Smooth muscle cell (in vitro differentiated cells): ENCODE results near the gene BAG1. TPM values are rescaled to one million over a fixed set of nuclear protein-coding genes. Genes with fewer than 3 reads are reported as not detected.

Experiments
- DNase-seq: peaks from one replicate; lab custom pipeline; 2025; ENCODE audit not compliant: unreplicated experiment; lab: John Stamatoyannopoulos, UW
- H2AFZ ChIP-seq: fragments of 200-600 bp; sonication (generic); 2 replicates; pipeline ENCODE4 v1.6.0; 2016; ENCODE audit warnings: antibody characterized with exemption, low read depth, mild to moderate bottlenecking
- H3F3A ChIP-seq: fragments of 200-600 bp; sonication (generic); 2 replicates; pipeline ENCODE4 v1.6.0; 2017; ENCODE audit warnings: antibody characterized with exemption, low read depth
- H3K27ac ChIP-seq: fragments of 200-600 bp; sonication (generic); 2 replicates; pipeline ENCODE4 v1.5.1; 2016; ENCODE audit warnings: low read depth, mild to moderate bottlenecking
- H3K27me3 ChIP-seq: fragments of 200-600 bp; sonication (generic); 2 replicates; pipeline ENCODE4 v1.6.1; 2016; ENCODE audit warnings: low read depth, mild to moderate bottlenecking
- H3K36me3 ChIP-seq: fragments of 200-600 bp; sonication (generic); 2 replicates; pipeline ENCODE4 v1.5.1; 2016; ENCODE audit warnings: low read depth
- H3K4me1 ChIP-seq: fragments of 200-600 bp; sonication (generic); 2 replicates; pipeline ENCODE4 v1.5.1; 2016; ENCODE audit warnings: low read depth
- H3K4me2 ChIP-seq: fragments of 200-600 bp; sonication (generic); 2 replicates; pipeline ENCODE4 v1.6.0; 2016; ENCODE audit warnings: mild to moderate bottlenecking
- H3K4me3 ChIP-seq: fragments of 200-600 bp; sonication (generic); 2 replicates; pipeline ENCODE4 v1.5.1; 2016; ENCODE audit warnings: mild to moderate bottlenecking
- H3K79me2 ChIP-seq: fragments of 200-600 bp; sonication (generic); 2 replicates; pipeline ENCODE4 v1.6.0; 2016; ENCODE audit warnings: low read depth, mild to moderate bottlenecking
- H3K9ac ChIP-seq: fragments of 200-600 bp; sonication (generic); 2 replicates; pipeline ENCODE4 v1.6.0; 2016; ENCODE audit warnings: low read depth
- H3K9me3 ChIP-seq: fragments of 200-600 bp; sonication (generic); replicated peaks from 2 replicates; pipeline ENCODE4 v1.5.1; 2016; ENCODE audit warnings: low read depth
- H4K20me1 ChIP-seq: fragments of 200-600 bp; sonication (generic); 2 replicates; pipeline ENCODE4 v1.6.0; 2016; ENCODE audit warnings: low read depth
- CTCF ChIP-seq: fragments of 200-600 bp; sonication (generic); IDR thresholded peaks from 2 replicates; pipeline ENCODE4 v1.5.1; 2017; ENCODE audit warnings: borderline replicate concordance, mild to moderate bottlenecking, antibody characterized with exemption; ENCODE audit not compliant: insufficient read depth, poor library complexity, severe bottlenecking
- WGBS: methylation state at CpG from one replicate; pipeline ENCODE4 v1.1.7; 2016; ENCODE audit warnings: low lambda C conversion rate; 5-methylcytosine and 5-hydroxymethylcytosine counted together
- polyA plus RNA-seq: library from polyadenylated mRNA; unstranded; fragments of >200 nt; fragmentation: Nextera tagmentation; extraction: Ambion mirVana; gene quantifications from 2 replicates; pipeline ENCODE4 v1.2.1, GENCODE V29; 2016
- total RNA-seq: library from RNA; depleted of rRNA; stranded (reverse); fragments of >200 nt; gene quantifications from 2 replicates; pipeline ENCODE4 v1.2.3, GENCODE V29; 2014

Gene BAG1
- total RNA-seq (34.1 and 39.9 TPM in 2 replicates), polyA plus RNA-seq (43.3 and 56.4 TPM in 2 replicates)

- WGBS: 1% methylated on average over 30 of the region's 67 CpGs
- Histone ChIP-seq H4K20me1 (no peaks in the 10 kb centered on the region), H3K79me2 (peaks cover 29% of the 10 kb centered on the region), H3K4me2 (peak within 1 kb of the TSS; percentile 98), H3K4me3 (peak within 1 kb of the TSS; percentile 98), H3K4me1 (peaks cover 12% of the 10 kb centered on the region), H3K36me3 (peaks cover 24% of the 10 kb centered on the region), H2AFZ (peak within 1 kb of the TSS; percentile 96), H3K9me3 (no peaks in the 10 kb centered on the region), H3K27me3 (no peaks in the 10 kb centered on the region), H3F3A (no peaks in the 10 kb centered on the region), H3K27ac (peak within 1 kb of the TSS; percentile 67), H3K9ac (peak within 1 kb of the TSS; percentile 86)
- TF ChIP-seq CTCF: no peak
- DNase-seq: peak; percentile 96
These were observed at the start of gene BAG1, which contains the start of gene CHMP5 for GRCh38 chr9:33264473-33265177. TSS of gene BAG1 (minus strand) at chr9:33264708. TSS of gene CHMP5 (plus strand) at chr9:33265049. CDS start at chr9:33265079, 30 bp downstream.

- Histone ChIP-seq H3K27me3 (no peaks in the 10 kb centered on the region), H3K4me3 (no peak overlapping the region), H3K79me2 (no peaks in the 10 kb centered on the region), H3K4me1 (no peaks in the 10 kb centered on the region), H2AFZ (no peak overlapping the region), H3K9ac (no peak overlapping the region), H3K4me2 (no peak overlapping the region), H3K9me3 (no peaks in the 10 kb centered on the region), H3K27ac (no peak overlapping the region), H4K20me1 (peaks cover 8% of the 10 kb centered on the region), H3F3A (no peaks in the 10 kb centered on the region), H3K36me3 (peaks cover 56% of the 10 kb centered on the region)
- no peak for TF ChIP-seq CTCF
- DNase-seq: no peak
- WGBS: 95% methylated on average over 2 of the region's 2 CpGs
These were observed 47.4 kb upstream of the BAG1 start for GRCh38 chr9:33311953-33312352.

- Histone ChIP-seq H3K79me2 (peaks cover 8% of the 10 kb centered on the region), H3K27ac (no peak overlapping the region), H2AFZ (no peak overlapping the region), H3K4me3 (no peak overlapping the region), H3F3A (no peaks in the 10 kb centered on the region), H3K9ac (no peak overlapping the region), H3K36me3 (peaks cover 50% of the 10 kb centered on the region), H4K20me1 (peaks cover 8% of the 10 kb centered on the region), H3K27me3 (no peaks in the 10 kb centered on the region), H3K9me3 (no peaks in the 10 kb centered on the region), H3K4me1 (no peaks in the 10 kb centered on the region), H3K4me2 (no peak overlapping the region)
- no peak for TF ChIP-seq CTCF
- WGBS: 94% methylated on average over 2 of the region's 2 CpGs
- DNase-seq: no peak
These were observed 46.2 kb upstream of the BAG1 start for GRCh38 chr9:33310748-33311147.

GRCh38 chr9:33309903-33310302 lies 45.4 kb upstream of the BAG1 start:
- Histone ChIP-seq H3F3A (no peaks in the 10 kb centered on the region), H2AFZ (no peak overlapping the region), H3K27ac (no peak overlapping the region), H3K9me3 (no peaks in the 10 kb centered on the region), H3K9ac (no peak overlapping the region), H4K20me1 (peaks cover 8% of the 10 kb centered on the region), H3K27me3 (no peaks in the 10 kb centered on the region), H3K36me3 (peaks cover 53% of the 10 kb centered on the region), H3K79me2 (peaks cover 9% of the 10 kb centered on the region), H3K4me3 (no peak overlapping the region), H3K4me1 (no peaks in the 10 kb centered on the region), H3K4me2 (no peak overlapping the region)
- WGBS: 90% methylated on average over 1 of the region's 1 CpG
- TF ChIP-seq CTCF: no peak
- no peak for DNase-seq
